ACC112 (cell line): ENCODE measurements around the gene LIM2.
"Not testable (repeated sequence)": the region's sequence is repeated elsewhere in the genome, so short reads cannot be mapped to it uniquely, and the experiment has no call there.

Experiments
- H2AFZ ChIP-seq: fragments of 200-600 bp; sonication (generic); one replicate; pipeline ENCODE4 v1.6.0; 2017; ENCODE audit warnings: antibody characterized with exemption, low read length; ENCODE audit not compliant: unreplicated experiment
- H3K27ac ChIP-seq: fragments of 200-600 bp; sonication (generic); 2 replicates; pipeline ENCODE4 v1.5.1; 2014; ENCODE audit warnings: low read depth, mild to moderate bottlenecking, antibody characterized with exemption, low read length, moderate library complexity
- H3K27me3 ChIP-seq: fragments of 200-600 bp; sonication (generic); 2 replicates; pipeline ENCODE4 v1.6.1; 2014; ENCODE audit warnings: mild to moderate bottlenecking, antibody characterized with exemption, low read length, moderate library complexity, mixed read lengths; ENCODE audit not compliant: insufficient read depth
- H3K36me3 ChIP-seq: fragments of 200-600 bp; sonication (generic); 2 replicates; pipeline ENCODE4 v1.6.1; 2016; ENCODE audit warnings: mild to moderate bottlenecking, antibody characterized with exemption, low read length, moderate library complexity, mixed read lengths; ENCODE audit not compliant: insufficient read depth
- H3K4me1 ChIP-seq: fragments of 200-600 bp; sonication (generic); one replicate; pipeline ENCODE4 v1.6.1; 2016; ENCODE audit warnings: low read length, mixed read lengths; ENCODE audit not compliant: insufficient read depth, unreplicated experiment, control insufficient read depth
- H3K4me3 ChIP-seq: fragments of 200-600 bp; sonication (generic); 2 replicates; pipeline ENCODE4 v1.5.1; 2014; ENCODE audit warnings: mild to moderate bottlenecking, low read depth, low read length
- H3K79me2 ChIP-seq: fragments of 200-600 bp; sonication (generic); one replicate; pipeline ENCODE4 v1.6.0; 2016; ENCODE audit warnings: low read length; ENCODE audit not compliant: control insufficient read depth, unreplicated experiment, insufficient read depth

LIM2 gene

DNA sequence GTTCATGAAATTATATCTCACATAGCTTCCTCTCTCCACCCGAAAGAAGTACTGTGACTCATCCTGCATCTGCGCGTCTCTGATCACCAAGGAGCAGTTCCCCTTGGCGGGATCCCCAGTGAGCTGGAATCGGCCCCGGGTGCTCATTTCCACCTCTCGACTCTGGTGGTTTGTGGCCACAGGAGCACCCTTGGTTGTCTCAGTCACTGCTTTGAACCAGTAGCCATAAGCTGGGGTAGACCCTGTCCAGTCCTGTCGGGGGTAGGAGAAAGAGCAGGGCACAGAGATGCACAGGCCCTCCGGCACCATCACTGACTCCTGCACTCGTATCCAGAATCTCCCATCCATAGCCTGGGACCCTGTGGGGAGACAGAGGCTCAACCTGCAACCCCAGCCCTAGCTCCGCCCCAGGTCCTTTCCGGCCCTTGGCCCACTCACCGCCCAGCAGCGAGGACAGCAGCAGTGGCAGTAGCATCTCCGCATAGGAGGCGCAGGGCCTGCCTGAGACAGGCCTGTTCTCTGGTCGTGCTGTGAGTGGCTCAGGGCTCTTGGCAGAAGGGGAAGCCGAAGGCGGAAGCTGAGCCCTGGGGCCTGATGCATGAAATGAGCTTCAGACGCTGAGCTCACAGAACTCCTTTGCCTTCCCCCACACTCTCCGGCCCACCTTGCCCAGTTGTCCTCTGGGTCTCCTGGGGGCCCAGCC, 29.5 kb upstream of the LIM2 start, which contains the start of gene SIGLEC10:
Gene SIGLEC10, minus strand, starts transcription at position 536 of the 703 bp plus-strand sequence. Its CDS starts 61 bp downstream, at position 475.
- no peaks in the 10 kb centered on the region for H3K79me2 ChIP-seq
- no peaks in the 10 kb centered on the region for H3K4me1 ChIP-seq
- no peak within 1 kb of the TSS for H3K27ac ChIP-seq
- no peak within 1 kb of the TSS for H3K4me3 ChIP-seq
- H3K27me3 ChIP-seq, result no peaks in the 10 kb centered on the region
- no peak within 1 kb of the TSS for H2AFZ ChIP-seq
- no peaks in the 10 kb centered on the region for H3K36me3 ChIP-seq

DNA sequence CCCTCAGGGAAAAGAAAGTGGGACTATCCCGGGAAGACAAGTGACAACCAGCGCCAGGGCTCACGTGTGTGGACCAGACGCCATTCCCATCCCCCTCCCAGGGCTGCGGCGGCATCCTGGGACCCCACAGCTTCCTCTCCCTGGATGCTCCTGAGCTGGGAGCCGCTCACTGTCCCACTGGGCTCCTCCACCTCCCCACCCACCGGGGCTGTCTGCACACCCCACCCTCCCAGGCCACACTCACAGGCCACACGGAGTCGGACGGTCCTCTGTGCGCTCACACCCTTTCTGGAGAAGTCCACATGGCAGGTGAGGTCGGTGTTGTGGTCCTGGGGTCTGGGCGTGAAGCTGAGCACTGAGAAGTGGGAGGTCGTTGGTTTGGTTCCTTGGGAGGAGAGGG, 28.6 kb upstream of the LIM2 start:
- H3K27me3 ChIP-seq, H3K27ac ChIP-seq, H3K36me3 ChIP-seq, H3K4me3 ChIP-seq, H2AFZ ChIP-seq, H3K4me1 ChIP-seq, H3K79me2 ChIP-seq: not testable (repeated sequence)

DNA sequence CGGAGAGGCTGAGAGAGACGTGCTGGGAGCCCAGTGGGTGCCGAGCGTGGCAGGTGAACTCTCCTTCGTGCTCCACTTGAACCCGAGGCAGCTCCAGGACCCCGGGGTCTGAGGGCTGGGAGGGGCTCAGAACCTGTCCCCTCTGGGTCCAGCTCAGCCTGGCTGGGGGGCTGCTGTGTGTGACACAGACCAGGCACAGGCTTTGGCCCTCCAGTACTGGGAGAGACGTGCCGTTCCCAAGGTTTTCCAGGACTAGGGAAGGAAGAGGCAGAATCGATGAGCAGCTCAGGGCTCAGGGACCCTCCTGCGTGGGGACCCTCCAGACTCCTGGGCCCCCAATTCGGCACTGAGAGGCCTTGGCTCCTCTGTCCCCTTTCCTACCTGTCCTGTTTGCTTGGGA, 27.4 kb upstream of the LIM2 start:
- Histone ChIP-seq H3K4me3 (no peak overlapping the region), H3K27me3 (no peaks in the 10 kb centered on the region), H3K27ac (no peak overlapping the region), H3K79me2 (no peaks in the 10 kb centered on the region), H3K36me3 (no peaks in the 10 kb centered on the region), H2AFZ (no peak overlapping the region), H3K4me1 (no peaks in the 10 kb centered on the region)

DNA sequence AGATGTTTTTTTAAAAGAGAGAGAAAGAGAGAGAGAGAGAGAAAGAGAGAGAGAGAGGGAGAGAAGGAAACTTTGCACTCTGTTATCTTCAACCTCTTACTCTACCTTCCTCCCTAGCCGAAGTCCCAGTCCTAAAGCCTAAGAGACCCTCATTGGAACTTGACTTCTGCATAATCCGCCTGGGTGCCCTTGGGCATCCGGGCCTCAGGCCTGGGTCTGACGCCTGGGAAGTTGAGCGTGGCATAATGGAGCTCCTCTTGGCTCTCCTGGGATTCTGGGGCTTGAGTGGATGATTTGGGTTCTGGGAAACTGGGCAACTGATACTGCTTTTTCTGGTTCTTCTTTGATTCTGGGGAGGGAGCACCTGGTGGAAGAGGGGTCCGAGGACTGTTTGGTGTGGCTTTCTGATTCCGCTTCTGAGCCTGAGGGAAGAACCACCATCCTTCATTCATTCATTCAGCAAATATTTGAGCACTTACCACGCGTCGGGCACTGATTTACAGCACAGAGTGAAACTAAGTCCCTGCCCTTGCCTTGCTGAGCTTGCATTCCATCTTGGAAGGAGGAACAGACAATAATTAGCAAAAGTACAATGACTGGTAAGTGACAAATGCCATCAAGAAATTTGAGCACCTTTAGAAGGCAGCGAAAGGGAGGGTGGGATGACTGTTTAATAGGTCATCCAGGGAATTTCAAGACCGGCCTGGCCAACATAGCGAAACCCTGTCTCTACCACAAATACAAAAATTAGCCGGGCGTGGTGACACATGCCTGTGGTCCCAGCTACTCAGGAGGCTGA, 23.4 kb upstream of the LIM2 start:
- Histone ChIP-seq H3K4me1 (no peaks in the 10 kb centered on the region), H3K27me3 (no peaks in the 10 kb centered on the region), H3K36me3 (no peaks in the 10 kb centered on the region), H2AFZ (no peak overlapping the region), H3K27ac (no peak overlapping the region), H3K4me3 (no peak overlapping the region), H3K79me2 (no peaks in the 10 kb centered on the region)

DNA sequence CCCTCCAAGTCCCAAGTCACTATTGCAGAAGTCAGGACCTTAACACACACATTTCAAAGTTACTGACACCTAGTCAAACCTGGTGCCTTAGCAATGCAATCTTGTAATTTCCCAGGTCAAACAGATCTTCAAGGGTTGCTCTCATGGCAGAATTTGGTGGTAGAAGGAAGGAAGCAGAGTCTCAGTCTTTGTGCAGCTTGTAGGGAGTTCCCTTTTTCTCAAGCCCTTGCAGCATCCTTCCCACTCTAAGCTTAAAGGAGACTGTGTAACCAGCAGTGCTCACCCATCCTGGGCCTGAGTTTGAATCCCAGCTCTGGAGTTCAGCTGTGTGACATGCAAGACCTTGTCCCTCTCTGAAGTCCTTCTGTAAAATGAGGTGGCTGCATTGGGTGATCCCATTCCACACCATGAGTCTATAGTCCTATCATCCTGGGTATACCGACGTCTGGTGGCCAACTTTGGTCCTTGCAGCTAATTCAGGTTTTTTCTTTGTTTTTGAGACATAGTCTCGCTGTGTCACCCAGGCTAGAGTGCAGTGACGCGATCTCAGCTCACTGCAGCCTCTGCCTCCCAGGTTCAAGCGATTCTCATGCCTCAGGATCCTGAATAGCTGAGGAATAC, 19.8 kb upstream of the LIM2 start:
- no peak overlapping the region for H3K4me3 ChIP-seq
- H3K27me3 ChIP-seq, result no peaks in the 10 kb centered on the region
- H2AFZ ChIP-seq, result no peak overlapping the region
- no peaks in the 10 kb centered on the region for H3K79me2 ChIP-seq
- H3K36me3 ChIP-seq, result no peaks in the 10 kb centered on the region
- H3K4me1 ChIP-seq, result no peaks in the 10 kb centered on the region
- H3K27ac ChIP-seq, result no peak overlapping the region

DNA sequence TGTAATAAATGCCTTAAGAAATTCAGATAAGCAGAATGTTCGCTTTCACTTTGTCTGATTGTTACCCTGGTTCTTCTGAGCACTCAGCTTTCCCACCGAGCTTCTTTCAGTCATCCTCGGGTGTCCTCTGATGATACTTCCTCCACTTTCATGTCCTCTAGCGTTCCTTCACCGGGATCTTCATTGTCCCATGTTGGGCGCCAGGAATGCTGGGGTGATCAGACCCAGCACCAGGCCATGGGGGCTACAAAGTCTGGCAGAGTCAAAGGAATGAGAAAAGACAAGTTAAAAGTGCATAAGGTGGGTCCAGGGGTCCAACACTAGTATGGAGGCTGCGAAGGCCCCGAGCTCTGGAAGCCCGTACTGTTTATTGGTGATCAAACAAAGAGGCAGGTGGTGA, 14.3 kb upstream of the LIM2 start:
- no peaks in the 10 kb centered on the region for H3K36me3 ChIP-seq
- no peaks in the 10 kb centered on the region for H3K27me3 ChIP-seq
- no peaks in the 10 kb centered on the region for H3K4me1 ChIP-seq
- no peak overlapping the region for H3K27ac ChIP-seq
- no peaks in the 10 kb centered on the region for H3K79me2 ChIP-seq
- no peak overlapping the region for H3K4me3 ChIP-seq
- H2AFZ ChIP-seq, result no peak overlapping the region

DNA sequence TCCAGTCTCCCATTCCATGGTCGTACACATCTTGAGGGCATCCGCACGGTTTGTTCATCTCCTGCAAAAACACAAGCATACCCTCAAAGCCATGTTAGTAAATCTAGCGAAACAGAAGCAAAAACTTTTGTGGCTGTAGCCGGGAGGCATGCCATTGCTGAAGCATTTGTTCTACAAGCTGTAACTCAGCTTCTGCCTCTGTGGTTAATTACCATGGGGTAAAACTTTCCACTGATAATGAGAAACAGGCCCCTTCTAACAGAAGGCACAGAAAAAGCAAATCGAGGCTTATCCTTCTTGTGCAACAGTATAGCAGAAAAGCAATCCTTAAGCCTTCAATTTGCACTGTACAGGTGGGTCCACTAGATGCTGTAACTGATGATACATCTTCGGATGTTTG, 12.2 kb upstream of the LIM2 start:
- H2AFZ ChIP-seq, H3K79me2 ChIP-seq, H3K36me3 ChIP-seq, H3K4me1 ChIP-seq, H3K4me3 ChIP-seq, H3K27ac ChIP-seq, H3K27me3 ChIP-seq: not testable (repeated sequence)

DNA sequence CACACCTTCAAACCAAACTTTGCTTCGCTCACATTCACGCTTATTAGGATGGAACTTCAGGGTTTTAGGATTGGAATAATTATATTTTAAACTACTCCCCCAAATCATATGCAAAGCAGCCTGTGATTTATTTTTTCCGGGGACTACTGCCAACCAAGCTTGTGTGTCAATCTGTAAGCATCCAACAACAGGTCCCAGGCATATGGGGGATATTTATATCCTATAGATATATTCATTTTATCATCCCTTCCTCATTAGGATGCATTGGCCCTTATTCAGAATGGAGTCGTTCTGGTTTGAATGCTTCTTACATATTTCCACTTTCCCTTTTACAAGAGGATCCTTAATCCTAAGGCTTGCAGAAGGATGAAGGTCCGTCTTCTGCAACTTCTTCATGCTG, 11.5 kb upstream of the LIM2 start:
- no peak overlapping the region for H3K4me3 ChIP-seq
- H2AFZ ChIP-seq, result no peak overlapping the region
- H3K27me3 ChIP-seq, result no peaks in the 10 kb centered on the region
- H3K27ac ChIP-seq, result no peak overlapping the region
- peaks cover 4% of the 10 kb centered on the region for H3K79me2 ChIP-seq
- no peaks in the 10 kb centered on the region for H3K4me1 ChIP-seq
- H3K36me3 ChIP-seq, result no peaks in the 10 kb centered on the region

DNA sequence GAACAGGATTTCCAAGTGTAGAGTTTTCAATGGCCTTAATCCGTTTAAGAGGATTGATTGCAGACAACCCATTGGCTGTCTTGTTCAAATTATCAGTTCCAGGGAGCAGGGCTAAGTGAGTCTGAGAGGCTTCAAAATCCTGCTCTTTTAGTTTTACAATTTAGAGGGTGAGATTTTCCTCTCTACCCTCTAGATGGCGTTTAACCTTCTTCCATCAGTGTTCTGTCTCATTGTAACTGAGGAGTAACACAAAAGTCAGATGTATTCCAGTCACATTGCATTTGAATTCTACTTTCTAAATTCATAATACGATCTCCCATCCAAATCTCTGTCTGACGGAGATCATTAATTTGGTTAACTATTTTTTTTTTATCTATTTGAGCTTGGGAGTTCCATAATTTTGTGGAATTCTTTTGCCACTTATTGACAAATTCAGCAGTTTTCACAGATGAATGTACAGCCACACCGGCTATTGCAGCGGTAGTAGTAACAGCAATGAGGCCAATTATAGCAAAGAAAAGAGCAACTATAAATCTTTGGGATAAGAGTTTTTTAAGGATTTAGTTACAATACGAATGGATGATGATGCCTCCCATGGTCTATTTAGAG, 10.4 kb upstream of the LIM2 start:
- H3K4me1 ChIP-seq, result no peaks in the 10 kb centered on the region
- peaks cover 4% of the 10 kb centered on the region for H3K79me2 ChIP-seq
- H3K4me3 ChIP-seq, result no peak overlapping the region
- no peak overlapping the region for H3K27ac ChIP-seq
- peak overlapping the region; percentile 23 for H2AFZ ChIP-seq
- H3K36me3 ChIP-seq, result no peaks in the 10 kb centered on the region
- no peaks in the 10 kb centered on the region for H3K27me3 ChIP-seq

DNA sequence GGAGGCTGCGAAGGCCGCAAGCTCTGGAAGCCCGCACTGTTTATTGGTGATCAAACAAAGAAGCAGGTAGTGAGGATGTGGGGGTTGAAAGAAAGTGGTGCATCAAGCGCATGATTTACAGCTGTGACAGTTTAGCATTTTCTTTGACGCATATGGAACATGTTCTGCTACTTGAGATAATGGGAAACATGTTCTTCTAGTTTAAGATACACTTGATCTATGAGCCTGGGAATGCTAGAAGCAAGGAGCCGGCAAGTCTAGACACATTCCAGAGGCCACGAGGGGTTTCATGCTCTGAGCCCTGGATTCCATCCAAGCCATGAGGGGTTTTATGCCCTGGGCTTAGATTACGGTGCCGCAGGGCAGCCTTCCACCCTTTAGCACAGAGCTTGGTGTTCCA, 9.7 kb upstream of the LIM2 start:
- H3K79me2 ChIP-seq, H3K36me3 ChIP-seq, H3K27ac ChIP-seq, H3K4me3 ChIP-seq, H3K4me1 ChIP-seq, H3K27me3 ChIP-seq: not testable (repeated sequence)
- H2AFZ ChIP-seq, result peak overlapping the region; percentile 23
